GM21381 (cell line): ENCODE data around the gene SLC27A1.

ENCODE experiments used
- ATAC-seq: cut with Tn5 transposase; IDR thresholded peaks from one replicate; pipeline ENCODE4 v1.9.1; 2021; ENCODE audit warnings: mild to moderate bottlenecking, moderate library complexity; ENCODE audit not compliant: unreplicated experiment

SLC27A1 gene

GRCh38 chr19:17470068-17470841, at the start of gene SLC27A1:
TSS of gene SLC27A1 (plus strand) at chr19:17470524. CDS start at chr19:17470541, 17 bp downstream.
- peak; percentile 79 for ATAC-seq

GRCh38 chr19:17421942-17422341, 48.4 kb upstream of the SLC27A1 start:
- ATAC-seq = no peak

- no peak for ATAC-seq
Observed at GRCh38 chr19:17423429-17424208, 46.7 kb upstream of the SLC27A1 start.

GRCh38 chr19:17424743-17425365, 45.5 kb upstream of the SLC27A1 start:
- no peak for ATAC-seq

- no peak for ATAC-seq
Observed at GRCh38 chr19:17429641-17430113, 40.6 kb upstream of the SLC27A1 start.

- no peak for ATAC-seq
Observed at GRCh38 chr19:17431417-17431816, 38.9 kb upstream of the SLC27A1 start.

GRCh38 chr19:17435218-17435617, 35.1 kb upstream of the SLC27A1 start:
- ATAC-seq = no peak

- no peak for ATAC-seq
Observed at GRCh38 chr19:17436094-17436873, 34.0 kb upstream of the SLC27A1 start.

GRCh38 chr19:17436874-17437267, 33.5 kb upstream of the SLC27A1 start:
- no peak for ATAC-seq

- no peak for ATAC-seq
Observed at GRCh38 chr19:17441241-17442021, 28.9 kb upstream of the SLC27A1 start.

- ATAC-seq = no peak
Observed at GRCh38 chr19:17445526-17446165, 24.7 kb upstream of the SLC27A1 start.

- ATAC-seq = no peak
Observed at GRCh38 chr19:17447704-17448130, 22.6 kb upstream of the SLC27A1 start.

GRCh38 chr19:17448131-17448967, 22.0 kb upstream of the SLC27A1 start, which contains the start of gene TMEM221:
TSS of gene TMEM221 (minus strand) at chr19:17448668. CDS start at chr19:17448462, 206 bp downstream.
- ATAC-seq = no peak

GRCh38 chr19:17450264-17451075, 19.9 kb upstream of the SLC27A1 start:
- no peak for ATAC-seq

- ATAC-seq = no peak
Observed at GRCh38 chr19:17451820-17452219, 18.5 kb upstream of the SLC27A1 start.

GRCh38 chr19:17454576-17455071, 15.7 kb upstream of the SLC27A1 start:
- ATAC-seq = no peak
